ENCODE results near the gene ZNF334. TPM values are rescaled to one million over a fixed set of nuclear protein-coding genes. Genes with fewer than 3 reads are reported as not detected.

The ZNF334 gene
- total RNA-seq, 1 experiment from 2014 or later: 19.5 TPM

- H2AFZ ChIP-seq (ENCODE audit: low read length): no peak overlapping the region
- H3K4me2 ChIP-seq (ENCODE audit: insufficient read depth, insufficient read length, low read length): no peak overlapping the region
- H4K5ac ChIP-seq (ENCODE audit: insufficient read length, low read depth, low read length): no peak overlapping the region
- H2BK5ac ChIP-seq (ENCODE audit: insufficient read length, low read length): no peak overlapping the region
- no peak overlapping the region for H2BK15ac ChIP-seq (ENCODE audit: low read depth, low read length)
- H2AK5ac ChIP-seq (ENCODE audit: insufficient read length, low read length): no peak overlapping the region
- H2BK20ac ChIP-seq (ENCODE audit: low read depth, low read length, poor library complexity, severe bottlenecking): no peak overlapping the region
- H3K79me1 ChIP-seq (ENCODE audit: insufficient read depth, low read depth, low read length, poor library complexity, severe bottlenecking): no peaks in the 10 kb centered on the region
- no peak overlapping the region for H3K14ac ChIP-seq (ENCODE audit: insufficient read depth, low read length)
- no peak overlapping the region for H2BK120ac ChIP-seq (ENCODE audit: low read depth, low read length, poor library complexity, severe bottlenecking)
- no peaks in the 10 kb centered on the region for H4K20me1 ChIP-seq (ENCODE audit: control insufficient read depth, insufficient read depth, insufficient read length)
- H3K4me3 Mint-ChIP-seq: no peak overlapping the region
- H3K4ac ChIP-seq (ENCODE audit: low read depth, low read length): no peak overlapping the region
- no peak for TF ChIP-seq CTCF (conservative IDR thresholded peaks at IDR 0.05)
- no peak overlapping the region for H4K8ac ChIP-seq (replicated peaks; ENCODE audit: insufficient read length, low read depth, low read length)
- H3K27me3 ChIP-seq (ENCODE audit: insufficient read depth, low read length): no peaks in the 10 kb centered on the region
- no peak overlapping the region for H3K9ac ChIP-seq (ENCODE audit: extremely low read depth, insufficient read length, low read length)
- no peaks in the 10 kb centered on the region for H3K23me2 ChIP-seq (ENCODE audit: insufficient read length, low read depth, low read length, poor library complexity, severe bottlenecking)
- no peak overlapping the region for H3K23ac ChIP-seq (ENCODE audit: insufficient read length, low read depth, low read length)
- H3K18ac ChIP-seq (ENCODE audit: insufficient read length, low read depth, low read length): no peak overlapping the region
- no peak overlapping the region for H4K91ac ChIP-seq (ENCODE audit: insufficient read length, low read depth, low read length)
- H3K27ac Mint-ChIP-seq: no peak overlapping the region
- H3K36me3 Mint-ChIP-seq (ENCODE audit: insufficient read depth in 1 of 3, low read depth in 3 of 3): no peaks in the 10 kb centered on the region
- no peak overlapping the region for H3K56ac ChIP-seq (ENCODE audit: insufficient read length, low read depth, low read length)
- no peak overlapping the region for H2BK12ac ChIP-seq (ENCODE audit: insufficient read length, low read depth, low read length)
- no CpG with 5 or more reads among the region's 3 CpGs for WGBS (ENCODE audit: extremely low coverage, insufficient read length, low lambda C conversion rate)
- no peak overlapping the region for H3K27ac ChIP-seq (ENCODE audit: insufficient read length, low read depth, low read length)
- H3K79me2 ChIP-seq (ENCODE audit: insufficient read depth, low read length): no peaks in the 10 kb centered on the region
- DNase-seq: no peak
- H3K9me3 ChIP-seq (ENCODE audit: control insufficient read depth, low read depth, low read length): no peaks in the 10 kb centered on the region
- peaks cover 69 to 78% of the 10 kb centered on the region in 2 experiments for H3K4me1 Mint-ChIP-seq
- H3K4me1 ChIP-seq (ENCODE audit: insufficient read depth, low read length): peaks cover 6% of the 10 kb centered on the region; the same call in 1 of the 2 replicates
- no peaks in the 10 kb centered on the region for H3K9me3 Mint-ChIP-seq
- H3K27me3 Mint-ChIP-seq (ENCODE audit: low read depth): no peaks in the 10 kb centered on the region
- no peak overlapping the region for H3T11ph ChIP-seq (ENCODE audit: low read length)
Observed at GRCh38 chr20:46553926-46554325, 40.6 kb upstream of the ZNF334 start.

Measured in H9 (cell line).